HG03135 (cell line): ENCODE measurements around the gene SIN3B.
"Not testable (repeated sequence)": the region's sequence is repeated elsewhere in the genome, so short reads cannot be mapped to it uniquely, and the experiment has no call there.

ENCODE experiments used
- ATAC-seq: cut with Tn5 transposase; IDR thresholded peaks from one replicate; pipeline ENCODE4 v1.9.1; 2021; ENCODE audit warnings: mild to moderate bottlenecking, moderate library complexity; ENCODE audit not compliant: unreplicated experiment

The SIN3B gene

GRCh38 chr19:16829010-16829821, at the start of gene SIN3B:
SIN3B (plus strand) TSS chr19:16829398; CDS start chr19:16829421, 23 bp downstream.
- ATAC-seq: peak; percentile 79

GRCh38 chr19:16779539-16780163, 49.5 kb upstream of the SIN3B start:
- ATAC-seq: no peak

- ATAC-seq: no peak
These were observed 46.5 kb upstream of the SIN3B start for GRCh38 chr19:16782719-16783118.

GRCh38 chr19:16788479-16788878, 40.7 kb upstream of the SIN3B start:
- ATAC-seq: no peak

- no peak for ATAC-seq
These were observed 40.0 kb upstream of the SIN3B start for GRCh38 chr19:16789238-16789637.

- ATAC-seq: no peak
These were observed 39.1 kb upstream of the SIN3B start for GRCh38 chr19:16790051-16790450.

- ATAC-seq: no peak
These were observed 37.3 kb upstream of the SIN3B start for GRCh38 chr19:16791942-16792341.

GRCh38 chr19:16794456-16795441, 34.4 kb upstream of the SIN3B start:
- no peak for ATAC-seq

- no peak for ATAC-seq
These were observed 33.5 kb upstream of the SIN3B start for GRCh38 chr19:16795731-16796130.

GRCh38 chr19:16797876-16798275, 31.3 kb upstream of the SIN3B start:
- no peak for ATAC-seq

- ATAC-seq: not testable (repeated sequence)
These were observed 30.9 kb upstream of the SIN3B start for GRCh38 chr19:16798326-16798725.

- no peak for ATAC-seq
These were observed 29.5 kb upstream of the SIN3B start for GRCh38 chr19:16799740-16800139.

- ATAC-seq: no peak
These were observed 27.6 kb upstream of the SIN3B start for GRCh38 chr19:16801600-16802013.

GRCh38 chr19:16804176-16804575, 25.0 kb upstream of the SIN3B start:
- no peak for ATAC-seq

GRCh38 chr19:16807549-16808284, 21.5 kb upstream of the SIN3B start:
- no peak for ATAC-seq

GRCh38 chr19:16814526-16815100, 14.6 kb upstream of the SIN3B start:
- ATAC-seq: no peak

- ATAC-seq: no peak
These were observed 9.1 kb upstream of the SIN3B start for GRCh38 chr19:16820056-16820455.

- no peak for ATAC-seq
These were observed 8.1 kb upstream of the SIN3B start for GRCh38 chr19:16821081-16821480.

GRCh38 chr19:16822648-16823047, 6.5 kb upstream of the SIN3B start:
- no peak for ATAC-seq

GRCh38 chr19:16824658-16825311, 4.4 kb upstream of the SIN3B start:
- no peak for ATAC-seq
